SK-N-SH (cell line): ENCODE measurements around the gene TMEFF1. TPM values are rescaled to one million over a fixed set of nuclear protein-coding genes. Genes with fewer than 3 reads are reported as not detected.

Source experiments
- CTCF ChIA-PET: fragments of 300-600, 350-600 bp; formaldehyde crosslinking; extraction: SDS; loops from one replicate; lab custom pipeline; 2021; lab: Yijun Ruan, JAX
- POLR2A ChIA-PET: fragments of 350-600 bp; sonication (Branson Sonifier 250); formaldehyde crosslinking; extraction: SDS; loops from one replicate; lab custom pipeline; 2020; ENCODE audit warnings: antibody characterized with exemption, inconsistent platforms; lab: Yijun Ruan, JAX
- DNase-seq: peaks from one replicate; pipeline ENCODE4 v3.0.0; 2012
- H2AFZ ChIP-seq: fragments of 200-600 bp; sonication (generic); 2 replicates; pipeline ENCODE4 v1.8.1; 2016; ENCODE audit warnings: antibody characterized with exemption, mild to moderate bottlenecking, low read depth
- H3F3A ChIP-seq: fragments of 200-600 bp; sonication (generic); replicated peaks from 2 replicates; pipeline ENCODE3; 2016; ENCODE audit warnings: antibody characterized with exemption, mild to moderate bottlenecking; ENCODE audit not compliant: insufficient read depth
- H3K27ac ChIP-seq, 2 experiments: fragments of 200-500 bp in 1 of 2; fragments of 200-600 bp in 1 of 2; sonication (Bioruptor generic) in 1 of 2; sonication (generic), shearing (Covaris generic) in 1 of 2; 2 replicates each; pipeline versions ENCODE4 v1.5.1 to v1.6.1; 2014 to 2016; ENCODE audit warnings: low read depth in 2 of 2, inconsistent platforms in 1 of 2, low read length in 1 of 2, mild to moderate bottlenecking in 1 of 2, mixed read lengths in 1 of 2
- H3K27me3 ChIP-seq: fragments of 200-600 bp; sonication (generic), shearing (Covaris generic); 2 replicates; pipeline ENCODE4 v1.6.1; 2016; ENCODE audit warnings: mixed run types; ENCODE audit not compliant: insufficient read depth
- H3K36me3 ChIP-seq, 2 experiments: fragments of 200-500 bp in 1 of 2; fragments of 200-600 bp in 1 of 2; sonication (Bioruptor generic) in 1 of 2; sonication (generic) in 1 of 2; replicated peaks in 1 of 2; 2 replicates each; pipeline versions ENCODE3 to v1.5.1; 2014 to 2016; ENCODE audit warnings: low read length in 1 of 2, mild to moderate bottlenecking in 1 of 2; ENCODE audit not compliant: insufficient read depth in 2 of 2, control insufficient read depth in 1 of 2
- H3K4me1 ChIP-seq, 2 experiments: fragments of 200-500 bp in 1 of 2; fragments of 200-600 bp in 1 of 2; sonication (Bioruptor generic) in 1 of 2; sonication (generic), shearing (Covaris generic) in 1 of 2; 2 replicates each; pipeline versions ENCODE4 v1.5.1 to v1.6.1; 2014 to 2016; ENCODE audit warnings: low read depth in 1 of 2, low read length in 1 of 2, mixed run types in 1 of 2; ENCODE audit not compliant: insufficient read depth in 2 of 2, control insufficient read depth in 1 of 2
- H3K4me2 ChIP-seq: fragments of 200-600 bp; sonication (generic), shearing (Covaris generic); 2 replicates; pipeline ENCODE4 v1.6.1; 2017; ENCODE audit warnings: mixed run types
- H3K4me3 ChIP-seq, 2 experiments: fragments of 200-500 bp in 1 of 2; fragments of 200-600 bp in 1 of 2; sonication (Bioruptor generic) in 1 of 2; sonication (generic), shearing (Covaris generic) in 1 of 2; 2 replicates each; pipeline versions ENCODE4 v1.5.1 to v1.8.1; 2014 to 2016; ENCODE audit warnings: low read depth in 2 of 2, inconsistent platforms in 1 of 2, low read length in 1 of 2, mild to moderate bottlenecking in 1 of 2, mixed read lengths in 1 of 2, moderate library complexity in 1 of 2
- H3K79me2 ChIP-seq: fragments of 200-600 bp; sonication (generic); 2 replicates; pipeline ENCODE4 v1.8.1; 2017; ENCODE audit warnings: mild to moderate bottlenecking; ENCODE audit not compliant: insufficient read depth
- H3K9ac ChIP-seq: fragments of 200-600 bp; sonication (generic); 2 replicates; pipeline ENCODE4 v1.6.1; 2017; ENCODE audit warnings: mixed run types
- H3K9me2 ChIP-seq: fragments of 200-600 bp; sonication (generic); 2 replicates; pipeline ENCODE4 v1.6.1; 2017; ENCODE audit warnings: mixed run types
- H3K9me3 ChIP-seq: fragments of 200-600 bp; sonication (generic); 2 replicates; pipeline ENCODE4 v1.6.1; 2017; ENCODE audit warnings: mixed run types, mild to moderate bottlenecking, moderate library complexity
- H4K20me1 ChIP-seq: fragments of 200-600 bp; sonication (generic); 2 replicates; pipeline ENCODE4 v1.6.1; 2017; ENCODE audit warnings: mild to moderate bottlenecking, mixed run types; ENCODE audit not compliant: insufficient read depth
- CHD2 ChIP-seq: fragments of 150-350 bp; IDR thresholded peaks from 2 replicates; pipeline ENCODE4 v1.6.1; 2018; ENCODE audit warnings: low read length; ENCODE audit not compliant: partially characterized antibody
- ELF1 ChIP-seq: IDR thresholded peaks from 2 replicates; pipeline ENCODE4 v1.4.0; 2012
- FOXM1 ChIP-seq: IDR thresholded peaks from 2 replicates; pipeline ENCODE4 v1.4.0; 2012; ENCODE audit warnings: low read depth, mild to moderate bottlenecking
- JUND ChIP-seq: IDR thresholded peaks from 2 replicates; pipeline ENCODE4 v1.4.0; 2012
- MXI1 ChIP-seq: IDR thresholded peaks from 2 replicates; pipeline ENCODE4 v1.6.1; 2012; ENCODE audit warnings: mild to moderate bottlenecking, low read depth, low read length, improper control_type of control experiment
- NRF1 ChIP-seq: IDR thresholded peaks from 2 replicates; pipeline ENCODE4 v1.6.1; 2012; ENCODE audit warnings: low read depth, mild to moderate bottlenecking, low read length
- RFX5 ChIP-seq: IDR thresholded peaks from 2 replicates; pipeline ENCODE4 v1.6.1; 2012; ENCODE audit warnings: mild to moderate bottlenecking, improper control_type of control experiment, low read length
- RXRA ChIP-seq: IDR thresholded peaks from 2 replicates; pipeline ENCODE4 v1.4.0; 2012; ENCODE audit warnings: low read depth, mild to moderate bottlenecking, borderline replicate concordance
- SMC3 ChIP-seq: IDR thresholded peaks from 2 replicates; pipeline ENCODE4 v1.6.1; 2012; ENCODE audit warnings: low read depth, low read length, improper control_type of control experiment
- TAF1 ChIP-seq: IDR thresholded peaks from 2 replicates; pipeline ENCODE4 v1.6.1; 2012; ENCODE audit warnings: low read depth, mild to moderate bottlenecking, low read length, moderate library complexity, borderline replicate concordance
- TEAD4 ChIP-seq: IDR thresholded peaks from 2 replicates; pipeline ENCODE4 v1.4.0; 2012; ENCODE audit warnings: mild to moderate bottlenecking, borderline replicate concordance; ENCODE audit not compliant: insufficient read depth
- WGBS: methylation state at CpG from one replicate; pipeline ENCODE4 v1.1.6; 2017; ENCODE audit warnings: low lambda C conversion rate; 5-methylcytosine and 5-hydroxymethylcytosine counted together
- polyA plus RNA-seq, 3 experiments: library from polyadenylated mRNA; depleted of rRNA; stranded (reverse); fragments of >200 nt; gene quantifications; 2 replicates each; pipeline ENCODE4 v1.2.3, GENCODE V29; 2012
- TF ChIP-seq, protein P1 (sequence below): fragments of 150-350 bp; IDR thresholded peaks from 2 replicates; pipeline ENCODE4 v1.6.1; 2017; ENCODE audit warnings: antibody characterized with exemption, low read length, low read depth, borderline replicate concordance
- TF ChIP-seq, protein P2 (sequence below): IDR thresholded peaks from 2 replicates; pipeline ENCODE4 v1.6.1; 2012; ENCODE audit warnings: mild to moderate bottlenecking, low read depth, low read length, moderate library complexity
- TF ChIP-seq, protein P3 (sequence below): IDR thresholded peaks from 2 replicates; pipeline ENCODE4 v1.4.0; 2012; ENCODE audit warnings: low read depth, borderline replicate concordance

TMEFF1 gene
- polyA plus RNA-seq, 1 of the 3 experiments (the other 2 are of a cell fraction), result 2.5 TPM

DNA sequence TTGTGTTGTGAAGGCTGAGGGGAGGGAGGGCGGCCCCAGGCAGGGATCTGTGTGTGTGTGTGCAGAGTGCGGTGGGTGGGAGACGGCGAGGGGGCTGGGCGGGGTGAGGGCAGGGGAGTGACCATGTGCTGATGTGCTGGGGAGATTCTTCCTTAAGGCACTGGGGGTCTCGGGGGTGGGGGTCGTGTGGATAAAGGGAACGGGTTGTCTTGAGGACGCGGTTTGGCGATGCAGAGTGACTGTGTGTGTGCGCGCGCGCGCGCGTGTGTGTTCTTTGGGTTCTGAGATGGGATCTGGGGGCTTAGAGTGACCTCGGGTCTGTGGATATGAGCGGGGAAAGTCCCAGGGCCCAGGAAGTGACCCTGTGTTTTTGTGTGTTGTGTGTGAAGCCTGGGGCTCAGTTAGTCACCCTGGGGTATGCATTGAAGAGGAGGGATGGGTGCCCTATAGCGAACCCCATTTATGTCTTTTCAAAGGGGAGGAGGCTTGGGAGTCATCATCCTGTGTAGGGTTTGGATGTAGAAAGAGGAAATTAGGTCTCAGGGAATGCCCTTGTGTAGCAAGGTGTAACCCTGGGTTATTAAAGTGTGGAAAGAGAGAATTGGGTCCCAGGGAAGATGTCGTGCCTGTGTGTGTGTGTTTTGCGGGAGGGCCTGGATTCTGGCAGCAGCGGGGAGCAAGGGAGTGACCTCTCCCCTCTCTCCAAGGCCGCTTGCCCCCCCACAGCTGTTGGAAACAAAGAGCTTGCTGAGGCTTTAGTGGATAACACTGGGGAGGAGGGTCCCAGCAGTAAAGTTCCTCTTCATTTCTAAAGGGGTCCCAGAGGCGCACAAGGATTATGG, 1.4 kb downstream of the TMEFF1 start:
- peak overlapping the region; percentile 77 to 82 for H3K4me3 ChIP-seq
- no peaks in the 10 kb centered on the region for H3K9me2 ChIP-seq
- H3K79me2 ChIP-seq, result peaks cover 25% of the 10 kb centered on the region; the same call in 1 of the 2 replicates
- H3K4me2 ChIP-seq, result peak overlapping the region; percentile 97
- H3K36me3 ChIP-seq, result peaks cover 0 to 4% of the 10 kb centered on the region in 2 experiments
- no peak overlapping the region; a peak in 1 of 4 replicates for H3K27ac ChIP-seq
- H4K20me1 ChIP-seq, result no peaks in the 10 kb centered on the region
- CTCF ChIA-PET, result no interaction called here
- TF ChIP-seq MXI1 (peak; percentile 16; the same call in 1 of the 2 replicates), RXRA (no peak), RFX5 (no peak), NRF1 (0 out of 2 replicates have a peak, but pooled peaks have one; percentile 41), SMC3 (no peak)
- WGBS, result 36% methylated on average over 20 of the region's 26 CpGs
- H3K9me3 ChIP-seq, result no peaks in the 10 kb centered on the region
- peak overlapping the region; percentile 76 for H2AFZ ChIP-seq
- peaks cover 9% of the 10 kb centered on the region for H3F3A ChIP-seq
- POLR2A ChIA-PET, result no interaction called here
- no peaks in the 10 kb centered on the region for H3K27me3 ChIP-seq
- peak overlapping the region; percentile 71 for H3K9ac ChIP-seq
- DNase-seq, result peak; percentile 42
- peaks cover 0 to 10% of the 10 kb centered on the region in 2 experiments; a peak in 2 of 4 replicates for H3K4me1 ChIP-seq

DNA sequence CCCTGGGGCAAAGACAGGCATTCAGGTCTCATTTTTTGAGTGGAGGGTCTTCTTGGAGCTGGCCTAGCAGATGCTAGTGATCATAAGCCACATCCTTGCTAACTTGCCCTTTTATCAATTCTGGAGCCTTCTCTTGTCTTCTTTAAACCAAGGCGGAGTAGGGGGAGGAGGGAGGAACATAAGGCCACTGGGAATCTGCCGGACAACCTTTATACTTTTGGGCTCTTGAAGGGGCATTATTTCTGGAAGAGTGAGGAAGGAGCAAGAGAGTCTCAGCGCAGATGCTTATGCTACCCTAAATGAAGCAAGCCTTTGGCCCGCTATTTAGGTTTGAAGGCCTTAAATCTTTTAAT, 2.0 kb downstream of the TMEFF1 start:
- peak overlapping the region in 1 of 2 experiments; percentile 77; a peak in 1 of 4 replicates for H3K4me3 ChIP-seq
- CTCF ChIA-PET, result interaction anchor here (2.1 kb wide), 1 partner anchor 20 kb away, joined by 4 read pairs; no protein-coding TSS in a partner anchor
- no peaks in the 10 kb centered on the region for H3K27me3 ChIP-seq
- no peak overlapping the region for H3K9ac ChIP-seq
- H3K4me1 ChIP-seq, result peaks cover 0 to 10% of the 10 kb centered on the region in 2 experiments; a peak in 2 of 4 replicates
- no peak overlapping the region for H2AFZ ChIP-seq
- H4K20me1 ChIP-seq, result no peaks in the 10 kb centered on the region
- H3K27ac ChIP-seq, result no peak overlapping the region
- TF ChIP-seq, protein P1, sequence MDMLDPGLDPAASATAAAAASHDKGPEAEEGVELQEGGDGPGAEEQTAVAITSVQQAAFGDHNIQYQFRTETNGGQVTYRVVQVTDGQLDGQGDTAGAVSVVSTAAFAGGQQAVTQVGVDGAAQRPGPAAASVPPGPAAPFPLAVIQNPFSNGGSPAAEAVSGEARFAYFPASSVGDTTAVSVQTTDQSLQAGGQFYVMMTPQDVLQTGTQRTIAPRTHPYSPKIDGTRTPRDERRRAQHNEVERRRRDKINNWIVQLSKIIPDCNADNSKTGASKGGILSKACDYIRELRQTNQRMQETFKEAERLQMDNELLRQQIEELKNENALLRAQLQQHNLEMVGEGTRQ, result no peak
- TF ChIP-seq TEAD4, result no peak
- no peak for TF ChIP-seq JUND
- no peak for TF ChIP-seq FOXM1
- TF ChIP-seq RXRA, result no peak
- TF ChIP-seq, protein P2, sequence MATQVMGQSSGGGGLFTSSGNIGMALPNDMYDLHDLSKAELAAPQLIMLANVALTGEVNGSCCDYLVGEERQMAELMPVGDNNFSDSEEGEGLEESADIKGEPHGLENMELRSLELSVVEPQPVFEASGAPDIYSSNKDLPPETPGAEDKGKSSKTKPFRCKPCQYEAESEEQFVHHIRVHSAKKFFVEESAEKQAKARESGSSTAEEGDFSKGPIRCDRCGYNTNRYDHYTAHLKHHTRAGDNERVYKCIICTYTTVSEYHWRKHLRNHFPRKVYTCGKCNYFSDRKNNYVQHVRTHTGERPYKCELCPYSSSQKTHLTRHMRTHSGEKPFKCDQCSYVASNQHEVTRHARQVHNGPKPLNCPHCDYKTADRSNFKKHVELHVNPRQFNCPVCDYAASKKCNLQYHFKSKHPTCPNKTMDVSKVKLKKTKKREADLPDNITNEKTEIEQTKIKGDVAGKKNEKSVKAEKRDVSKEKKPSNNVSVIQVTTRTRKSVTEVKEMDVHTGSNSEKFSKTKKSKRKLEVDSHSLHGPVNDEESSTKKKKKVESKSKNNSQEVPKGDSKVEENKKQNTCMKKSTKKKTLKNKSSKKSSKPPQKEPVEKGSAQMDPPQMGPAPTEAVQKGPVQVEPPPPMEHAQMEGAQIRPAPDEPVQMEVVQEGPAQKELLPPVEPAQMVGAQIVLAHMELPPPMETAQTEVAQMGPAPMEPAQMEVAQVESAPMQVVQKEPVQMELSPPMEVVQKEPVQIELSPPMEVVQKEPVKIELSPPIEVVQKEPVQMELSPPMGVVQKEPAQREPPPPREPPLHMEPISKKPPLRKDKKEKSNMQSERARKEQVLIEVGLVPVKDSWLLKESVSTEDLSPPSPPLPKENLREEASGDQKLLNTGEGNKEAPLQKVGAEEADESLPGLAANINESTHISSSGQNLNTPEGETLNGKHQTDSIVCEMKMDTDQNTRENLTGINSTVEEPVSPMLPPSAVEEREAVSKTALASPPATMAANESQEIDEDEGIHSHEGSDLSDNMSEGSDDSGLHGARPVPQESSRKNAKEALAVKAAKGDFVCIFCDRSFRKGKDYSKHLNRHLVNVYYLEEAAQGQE, result no peak
- TF ChIP-seq, protein P3, sequence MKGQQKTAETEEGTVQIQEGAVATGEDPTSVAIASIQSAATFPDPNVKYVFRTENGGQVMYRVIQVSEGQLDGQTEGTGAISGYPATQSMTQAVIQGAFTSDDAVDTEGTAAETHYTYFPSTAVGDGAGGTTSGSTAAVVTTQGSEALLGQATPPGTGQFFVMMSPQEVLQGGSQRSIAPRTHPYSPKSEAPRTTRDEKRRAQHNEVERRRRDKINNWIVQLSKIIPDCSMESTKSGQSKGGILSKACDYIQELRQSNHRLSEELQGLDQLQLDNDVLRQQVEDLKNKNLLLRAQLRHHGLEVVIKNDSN, result no peak
- no peak for TF ChIP-seq CHD2
- no peak for TF ChIP-seq TAF1
- no peak for TF ChIP-seq ELF1
- TF ChIP-seq NRF1, result no peak
- TF ChIP-seq, all 33 proteins: peak for 0
- H3K36me3 ChIP-seq, result peaks cover 0 to 4% of the 10 kb centered on the region in 2 experiments
- no peaks in the 10 kb centered on the region for H3K9me3 ChIP-seq
- H3K9me2 ChIP-seq, result no peaks in the 10 kb centered on the region
- 0 out of 2 replicates have a peak overlapping the region, but pooled peaks have one; percentile 97 for H3K4me2 ChIP-seq
- POLR2A ChIA-PET, result no interaction called here
- peak; percentile 12 for DNase-seq
- 96% methylated on average over 4 of the region's 4 CpGs for WGBS
- H3F3A ChIP-seq, result peaks cover 9% of the 10 kb centered on the region
- peaks cover 31% of the 10 kb centered on the region; the same call in 1 of the 2 replicates for H3K79me2 ChIP-seq
